WTC11 (cell line): ENCODE data around the gene MCM10. TPM values are rescaled to one million over a fixed set of nuclear protein-coding genes. Genes with fewer than 3 reads are reported as not detected.

ENCODE experiments used
- ATAC-seq: fragments of 200-7000 bp; cut with Tn5 transposase; 2 replicates; pipeline ENCODE4 v1.10.0; 2021; ENCODE audit warnings: mild to moderate bottlenecking, moderate library complexity
- CTCF ChIA-PET: fragments of 300-600 bp; sonication (Branson Sonifier 250); formaldehyde crosslinking; loops from one replicate; lab custom pipeline; 2021; ENCODE audit warnings: antibody characterized with exemption; lab: Charles Lee
- POLR2A ChIA-PET: fragments of 350-600 bp; sonication (Branson Sonifier 250); formaldehyde crosslinking; loops from one replicate; lab custom pipeline; 2021; ENCODE audit warnings: antibody characterized with exemption; lab: Charles Lee
- DNase-seq: peaks from one replicate; pipeline ENCODE4 v3.0.0; 2021; ENCODE audit warnings: low spot score
- H3K27ac Mint-ChIP-seq: 2 replicates; pipeline ENCODE4 v1.8.0; 2021; ENCODE audit warnings: mixed read lengths
- H3K27me3 Mint-ChIP-seq: 2 replicates; pipeline ENCODE4 v1.8.0; 2021; ENCODE audit warnings: low read depth, mild to moderate bottlenecking, moderate library complexity, mixed read lengths
- H3K36me3 Mint-ChIP-seq: 2 replicates; pipeline ENCODE4 v1.8.0; 2021; ENCODE audit warnings: mixed read lengths
- H3K4me1 Mint-ChIP-seq: 2 replicates; pipeline ENCODE4 v1.8.0; 2022; ENCODE audit warnings: mixed read lengths
- H3K4me3 Mint-ChIP-seq: 2 replicates; pipeline ENCODE4 v1.8.0; 2021; ENCODE audit warnings: mild to moderate bottlenecking, moderate library complexity, mixed read lengths
- H3K9me3 Mint-ChIP-seq: 2 replicates; pipeline ENCODE4 v1.8.0; 2021; ENCODE audit warnings: mixed read lengths
- CBFB ChIP-seq: sonication (generic); formaldehyde crosslinking; IDR thresholded peaks from 2 replicates; pipeline ENCODE4 v1.8.1; 2022; ENCODE audit warnings: mild to moderate bottlenecking, low read depth, missing genetic modification reagents
- FOXP1 ChIP-seq: sonication (generic); formaldehyde crosslinking; IDR thresholded peaks from 2 replicates; pipeline ENCODE4 v1.8.0; 2022; ENCODE audit warnings: missing genetic modification reagents, mild to moderate bottlenecking, moderate library complexity, borderline replicate concordance
- GABPB1 ChIP-seq: sonication (generic); formaldehyde crosslinking; IDR thresholded peaks from 2 replicates; pipeline ENCODE4 v1.8.1; 2023; ENCODE audit warnings: mild to moderate bottlenecking, missing genetic modification reagents
- GTF2I ChIP-seq: fragments of 250-450 bp; sonication (Bioruptor Pico); conservative IDR thresholded peaks from 2 replicates; pipeline ENCODE4 v1.4.0; 2021; ENCODE audit warnings: mild to moderate bottlenecking
- IRF2 ChIP-seq: sonication (generic); formaldehyde crosslinking; IDR thresholded peaks from 2 replicates; pipeline ENCODE4 v1.8.0; 2022; ENCODE audit warnings: low read depth, missing genetic modification reagents, borderline replicate concordance
- MYBL2 ChIP-seq: sonication (generic); formaldehyde crosslinking; IDR thresholded peaks from 2 replicates; pipeline ENCODE4 v1.8.1; 2023; ENCODE audit warnings: mild to moderate bottlenecking, moderate library complexity, missing genetic modification reagents
- NFYB ChIP-seq: sonication (generic); formaldehyde crosslinking; conservative IDR thresholded peaks from 2 replicates; pipeline ENCODE4 v1.8.0; 2022; ENCODE audit warnings: low read depth, missing genetic modification reagents
- PRRX2 ChIP-seq: fragments of 250-450 bp; sonication (Bioruptor Pico); IDR thresholded peaks from 2 replicates; pipeline ENCODE4 v1.8.0; 2021; ENCODE audit warnings: mild to moderate bottlenecking
- SP1 ChIP-seq: sonication (generic); formaldehyde crosslinking; conservative IDR thresholded peaks from 2 replicates; pipeline ENCODE4 v1.8.1; 2022; ENCODE audit warnings: missing genetic modification reagents
- TCF7 ChIP-seq: sonication (generic); formaldehyde crosslinking; IDR thresholded peaks from 2 replicates; pipeline ENCODE4 v1.8.0; 2022; ENCODE audit warnings: mild to moderate bottlenecking, low read depth, missing genetic modification reagents, moderate library complexity
- TEAD1 ChIP-seq: sonication (generic); formaldehyde crosslinking; IDR thresholded peaks from 2 replicates; pipeline ENCODE4 v1.8.0; 2022; ENCODE audit warnings: mild to moderate bottlenecking, missing genetic modification reagents
- ZNF121 ChIP-seq: sonication (generic); formaldehyde crosslinking; IDR thresholded peaks from 2 replicates; pipeline ENCODE4 v1.8.0; 2023; ENCODE audit warnings: missing genetic modification reagents
- ZNF396 ChIP-seq: fragments of 250-450 bp; sonication (Bioruptor Pico); IDR thresholded peaks from 2 replicates; pipeline ENCODE4 v1.8.0; 2021; ENCODE audit warnings: mild to moderate bottlenecking, moderate library complexity, borderline replicate concordance
- ZNF423 ChIP-seq: fragments of 250-450 bp; sonication (Bioruptor Pico); IDR thresholded peaks from 2 replicates; pipeline ENCODE4 v2.1.2; 2022; ENCODE audit warnings: mild to moderate bottlenecking, moderate library complexity
- ZNF671 ChIP-seq: fragments of 250-450 bp; sonication (Bioruptor Pico); IDR thresholded peaks from 2 replicates; pipeline ENCODE4 v1.8.0; 2021; ENCODE audit warnings: mild to moderate bottlenecking
- total RNA-seq: library from RNA; stranded (reverse); gene quantifications from 3 replicates; pipeline ENCODE4 v1.2.3, GENCODE V29; 2021
- TF ChIP-seq, protein P1 (sequence below): fragments of 200-600 bp; IDR thresholded peaks from 2 replicates; pipeline ENCODE4 v1.8.0; 2022; ENCODE audit warnings: antibody characterized with exemption
- TF ChIP-seq, protein P2 (sequence below): sonication (generic); formaldehyde crosslinking; IDR thresholded peaks from 2 replicates; pipeline ENCODE4 v1.8.1; 2023; ENCODE audit warnings: mild to moderate bottlenecking, moderate library complexity, missing genetic modification reagents
- TF ChIP-seq, protein P3 (sequence below): sonication (generic); formaldehyde crosslinking; IDR thresholded peaks from 2 replicates; pipeline ENCODE4 v1.8.0; 2022; ENCODE audit warnings: mild to moderate bottlenecking, missing genetic modification reagents
- TF ChIP-seq, protein P4 (sequence below): fragments of 250-450 bp; sonication (Bioruptor Pico); IDR thresholded peaks from 2 replicates; pipeline ENCODE4 v2.1.2; 2022; ENCODE audit warnings: mild to moderate bottlenecking, moderate library complexity
- TF ChIP-seq, protein P5 (sequence below): fragments of 250-450 bp; sonication (Bioruptor Pico); IDR thresholded peaks from 2 replicates; pipeline ENCODE4 v1.9.0; 2021; ENCODE audit warnings: mild to moderate bottlenecking

MCM10 gene
- total RNA-seq, 1 experiment from 2014 or later, result 44.3 TPM

DNA sequence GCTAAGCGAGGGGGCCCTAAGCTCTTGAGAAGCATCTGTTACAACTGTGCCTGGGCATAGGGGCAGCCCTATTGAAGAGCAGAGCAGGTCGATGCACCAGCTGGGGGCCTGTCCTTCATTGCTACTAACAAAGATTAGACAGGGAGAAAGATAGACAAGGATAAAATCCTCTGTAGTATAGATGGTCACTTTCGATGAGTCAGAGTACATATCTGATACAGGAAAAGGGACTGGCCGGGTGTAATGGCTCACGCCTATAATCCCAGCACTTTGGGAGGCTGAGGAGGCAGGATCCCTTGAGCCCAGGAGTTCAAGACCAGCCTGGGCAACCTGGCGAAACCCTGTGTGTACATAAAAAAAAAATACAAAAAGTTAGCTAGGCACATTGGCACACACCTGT, 47.8 kb upstream of the MCM10 start (continued):
- TF ChIP-seq, protein P1, sequence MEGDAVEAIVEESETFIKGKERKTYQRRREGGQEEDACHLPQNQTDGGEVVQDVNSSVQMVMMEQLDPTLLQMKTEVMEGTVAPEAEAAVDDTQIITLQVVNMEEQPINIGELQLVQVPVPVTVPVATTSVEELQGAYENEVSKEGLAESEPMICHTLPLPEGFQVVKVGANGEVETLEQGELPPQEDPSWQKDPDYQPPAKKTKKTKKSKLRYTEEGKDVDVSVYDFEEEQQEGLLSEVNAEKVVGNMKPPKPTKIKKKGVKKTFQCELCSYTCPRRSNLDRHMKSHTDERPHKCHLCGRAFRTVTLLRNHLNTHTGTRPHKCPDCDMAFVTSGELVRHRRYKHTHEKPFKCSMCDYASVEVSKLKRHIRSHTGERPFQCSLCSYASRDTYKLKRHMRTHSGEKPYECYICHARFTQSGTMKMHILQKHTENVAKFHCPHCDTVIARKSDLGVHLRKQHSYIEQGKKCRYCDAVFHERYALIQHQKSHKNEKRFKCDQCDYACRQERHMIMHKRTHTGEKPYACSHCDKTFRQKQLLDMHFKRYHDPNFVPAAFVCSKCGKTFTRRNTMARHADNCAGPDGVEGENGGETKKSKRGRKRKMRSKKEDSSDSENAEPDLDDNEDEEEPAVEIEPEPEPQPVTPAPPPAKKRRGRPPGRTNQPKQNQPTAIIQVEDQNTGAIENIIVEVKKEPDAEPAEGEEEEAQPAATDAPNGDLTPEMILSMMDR, result no peak
- TF ChIP-seq ZNF671, result no peak
- TF ChIP-seq ZNF396, result no peak
- TF ChIP-seq PRRX2 (CRISPR knock-in tag), result no peak
- TF ChIP-seq TEAD1 (CRISPR knock-in tag), result no peak
- no peak for TF ChIP-seq ZNF121
- TF ChIP-seq IRF2, result no peak
- no peak for TF ChIP-seq TCF7
- no peak for TF ChIP-seq SP1
- no peak for TF ChIP-seq GABPB1 (CRISPR knock-in tag)

DNA sequence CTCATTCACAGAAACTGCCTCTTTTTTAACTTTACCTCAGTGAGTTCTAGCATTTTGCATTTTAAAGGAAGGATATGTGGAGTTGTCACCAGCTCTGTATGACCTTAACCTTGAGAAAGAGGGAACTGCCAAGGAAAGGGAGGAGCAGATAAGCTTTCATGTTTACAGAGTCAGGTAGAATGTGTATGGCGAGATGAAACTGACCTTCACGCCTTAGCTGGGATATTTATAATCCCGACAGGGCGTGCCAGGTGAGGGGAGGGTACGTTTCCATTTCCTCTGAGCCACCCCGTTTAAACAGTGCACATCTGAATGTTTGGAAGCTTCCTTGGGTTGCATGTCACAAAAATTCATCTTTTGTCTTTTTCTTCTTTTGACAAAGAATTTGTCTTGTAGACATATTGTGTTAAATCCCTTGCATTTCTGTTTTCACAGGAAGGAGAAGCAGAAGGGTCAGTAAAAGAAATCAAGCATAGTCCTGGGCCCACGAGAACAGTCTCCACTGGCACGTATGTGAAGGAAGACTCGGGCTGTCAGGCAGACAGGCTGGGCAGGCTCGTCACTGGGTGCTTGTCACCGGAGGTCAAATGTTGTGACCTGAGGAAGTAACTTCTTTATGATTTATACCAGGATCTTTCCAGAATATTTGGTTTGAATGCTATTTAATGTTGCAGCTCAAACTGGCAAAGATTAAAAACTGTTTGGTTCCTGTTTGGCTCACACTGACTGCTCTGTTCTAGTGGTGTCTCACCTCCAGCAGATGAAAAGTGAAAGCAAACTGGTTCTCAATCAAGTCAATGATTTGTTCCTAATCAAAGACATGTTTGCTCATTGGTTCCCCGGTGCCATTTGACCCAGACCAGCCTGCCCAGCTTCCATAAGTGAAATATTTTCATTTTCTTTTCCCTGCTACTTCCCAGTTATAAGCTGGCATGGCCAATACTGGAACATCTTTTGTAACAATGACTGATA, 45.2 kb upstream of the MCM10 start:
- H3K27me3 Mint-ChIP-seq, result no peaks in the 10 kb centered on the region
- DNase-seq, result no peak
- ChIA-PET CTCF (interaction anchor here (0.6 kb wide), 1 partner anchor 104 kb away, joined by 3 read pairs; no protein-coding TSS in a partner anchor), POLR2A (no interaction called here)
- TF ChIP-seq IRF2 (no peak), NFYB (CRISPR knock-in tag) (no peak), GTF2I (CRISPR knock-in tag) (no peak), SP1 (no peak), ZNF423 (no peak), CBFB (CRISPR knock-in tag) (no peak)
- TF ChIP-seq, protein P2, sequence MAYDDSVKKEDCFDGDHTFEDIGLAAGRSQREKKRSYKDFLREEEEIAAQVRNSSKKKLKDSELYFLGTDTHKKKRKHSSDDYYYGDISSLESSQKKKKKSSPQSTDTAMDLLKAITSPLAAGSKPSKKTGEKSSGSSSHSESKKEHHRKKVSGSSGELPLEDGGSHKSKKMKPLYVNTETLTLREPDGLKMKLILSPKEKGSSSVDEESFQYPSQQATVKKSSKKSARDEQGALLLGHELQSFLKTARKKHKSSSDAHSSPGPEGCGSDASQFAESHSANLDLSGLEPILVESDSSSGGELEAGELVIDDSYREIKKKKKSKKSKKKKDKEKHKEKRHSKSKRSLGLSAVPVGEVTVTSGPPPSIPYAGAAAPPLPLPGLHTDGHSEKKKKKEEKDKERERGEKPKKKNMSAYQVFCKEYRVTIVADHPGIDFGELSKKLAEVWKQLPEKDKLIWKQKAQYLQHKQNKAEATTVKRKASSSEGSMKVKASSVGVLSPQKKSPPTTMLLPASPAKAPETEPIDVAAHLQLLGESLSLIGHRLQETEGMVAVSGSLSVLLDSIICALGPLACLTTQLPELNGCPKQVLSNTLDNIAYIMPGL (CRISPR knock-in tag), result no peak
- TF ChIP-seq, protein P3, sequence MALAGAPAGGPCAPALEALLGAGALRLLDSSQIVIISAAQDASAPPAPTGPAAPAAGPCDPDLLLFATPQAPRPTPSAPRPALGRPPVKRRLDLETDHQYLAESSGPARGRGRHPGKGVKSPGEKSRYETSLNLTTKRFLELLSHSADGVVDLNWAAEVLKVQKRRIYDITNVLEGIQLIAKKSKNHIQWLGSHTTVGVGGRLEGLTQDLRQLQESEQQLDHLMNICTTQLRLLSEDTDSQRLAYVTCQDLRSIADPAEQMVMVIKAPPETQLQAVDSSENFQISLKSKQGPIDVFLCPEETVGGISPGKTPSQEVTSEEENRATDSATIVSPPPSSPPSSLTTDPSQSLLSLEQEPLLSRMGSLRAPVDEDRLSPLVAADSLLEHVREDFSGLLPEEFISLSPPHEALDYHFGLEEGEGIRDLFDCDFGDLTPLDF, result no peak
- H3K27ac Mint-ChIP-seq, result peak overlapping the region; percentile 66
- H3K9me3 Mint-ChIP-seq, result no peaks in the 10 kb centered on the region
- no peak overlapping the region for H3K4me3 Mint-ChIP-seq
- peaks cover 51% of the 10 kb centered on the region for H3K36me3 Mint-ChIP-seq
- peaks cover 3% of the 10 kb centered on the region; the same call in 1 of the 2 replicates for H3K4me1 Mint-ChIP-seq
- ATAC-seq, result no peak

DNA sequence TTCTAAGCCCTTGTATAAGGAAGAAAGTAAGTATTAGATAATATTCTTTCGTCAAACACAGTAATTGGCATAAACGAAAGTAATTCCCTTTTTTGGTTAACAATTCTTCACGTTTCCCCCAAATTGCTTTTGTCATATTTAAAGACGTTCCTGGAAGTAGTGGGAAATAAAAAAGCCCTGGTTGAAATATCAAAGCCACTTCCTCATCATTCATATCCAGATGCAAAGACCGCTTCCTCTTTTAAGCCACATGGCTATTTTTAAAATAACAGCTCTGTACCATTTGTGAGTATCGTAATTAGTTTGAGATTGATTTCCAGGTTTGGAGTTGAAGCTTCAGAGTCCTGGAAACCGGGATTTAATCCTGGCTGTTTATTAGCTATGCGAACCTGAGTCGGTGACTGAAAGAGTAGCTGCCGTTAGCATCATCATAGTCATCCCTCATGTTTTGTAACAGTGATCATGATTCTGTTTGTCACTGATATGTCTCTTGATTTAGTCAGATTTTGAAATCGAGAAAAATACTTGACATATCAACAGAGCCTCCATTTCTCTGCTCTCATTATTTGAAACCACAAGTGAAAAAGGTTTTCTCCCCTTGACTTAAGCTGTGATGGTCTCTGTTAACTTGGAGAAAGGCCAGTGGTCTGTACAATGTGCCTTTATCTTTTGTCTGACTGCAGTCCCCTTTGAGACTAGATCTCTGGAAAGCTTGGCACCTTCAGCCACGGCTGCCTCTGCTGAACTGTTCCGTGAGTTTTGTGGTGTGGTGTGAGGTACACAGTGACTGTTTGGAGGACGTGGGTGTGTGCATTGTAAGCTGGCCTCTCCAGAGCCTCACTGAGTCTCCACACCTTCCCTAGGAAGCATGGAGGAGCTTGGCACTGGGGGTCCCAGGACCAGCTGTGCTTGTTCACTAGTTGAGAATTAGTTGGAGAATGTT, 43.2 kb upstream of the MCM10 start:
- Mint-ChIP-seq H3K36me3 (peaks cover 53% of the 10 kb centered on the region), H3K27ac (no peak overlapping the region), H3K4me1 (peaks cover 3% of the 10 kb centered on the region; the same call in 1 of the 2 replicates), H3K9me3 (no peaks in the 10 kb centered on the region), H3K27me3 (no peaks in the 10 kb centered on the region)
- ATAC-seq, result no peak
- POLR2A ChIA-PET, result no interaction called here
- CTCF ChIA-PET, result interaction anchor here (0.6 to 1.4 kb wide), 2 partner anchors 43 to 68 kb away, joined by 3 to 4 read pairs; partner anchors contain the start of gene MCM10
- TF ChIP-seq FOXP1 (CRISPR knock-in tag), result no peak
- no peak for TF ChIP-seq MYBL2 (CRISPR knock-in tag)
- TF ChIP-seq, protein P2 (CRISPR knock-in tag), result no peak
- TF ChIP-seq, protein P4, sequence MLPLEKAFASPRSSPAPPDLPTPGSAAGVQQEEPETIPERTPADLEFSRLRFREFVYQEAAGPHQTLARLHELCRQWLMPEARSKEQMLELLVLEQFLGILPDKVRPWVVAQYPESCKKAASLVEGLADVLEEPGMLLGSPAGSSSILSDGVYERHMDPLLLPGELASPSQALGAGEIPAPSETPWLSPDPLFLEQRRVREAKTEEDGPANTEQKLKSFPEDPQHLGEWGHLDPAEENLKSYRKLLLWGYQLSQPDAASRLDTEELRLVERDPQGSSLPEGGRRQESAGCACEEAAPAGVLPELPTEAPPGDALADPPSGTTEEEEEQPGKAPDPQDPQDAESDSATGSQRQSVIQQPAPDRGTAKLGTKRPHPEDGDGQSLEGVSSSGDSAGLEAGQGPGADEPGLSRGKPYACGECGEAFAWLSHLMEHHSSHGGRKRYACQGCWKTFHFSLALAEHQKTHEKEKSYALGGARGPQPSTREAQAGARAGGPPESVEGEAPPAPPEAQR (CRISPR knock-in tag), result no peak
- TF ChIP-seq, protein P5, sequence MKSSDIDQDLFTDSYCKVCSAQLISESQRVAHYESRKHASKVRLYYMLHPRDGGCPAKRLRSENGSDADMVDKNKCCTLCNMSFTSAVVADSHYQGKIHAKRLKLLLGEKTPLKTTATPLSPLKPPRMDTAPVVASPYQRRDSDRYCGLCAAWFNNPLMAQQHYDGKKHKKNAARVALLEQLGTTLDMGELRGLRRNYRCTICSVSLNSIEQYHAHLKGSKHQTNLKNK (CRISPR knock-in tag), result no peak
- TF ChIP-seq, all 79 proteins: peak for 0
- DNase-seq, result no peak
- no peak overlapping the region for H3K4me3 Mint-ChIP-seq
